Lung (tissue), 12 donors: ENCODE measurements around the gene MST1. TPM values are rescaled to one million over a fixed set of nuclear protein-coding genes. Genes with fewer than 3 reads are reported as not detected.

ENCODE experiments used
- ATAC-seq: fragments of 200-7000 bp; cut with Tn5 transposase; one replicate; pipeline ENCODE4 v1.9.1; 2020; ENCODE audit warnings: moderate number of reproducible peaks; ENCODE audit not compliant: insufficient read depth, low FRiP score
- DNase-seq, 3 donors: peaks; one replicate each; pipeline ENCODE4 v3.0.0-alpha.2; 2013 to 2017
- H3K27ac ChIP-seq, 2 donors: one replicate each; pipeline ENCODE4 v1.5.1; 2013; ENCODE audit warnings: mild to moderate bottlenecking in 2 of 2, moderate library complexity in 2 of 2, control low read depth in 1 of 2, inconsistent platforms in 1 of 2, low read depth in 1 of 2, low read length in 1 of 2
- H3K27me3 ChIP-seq, 3 donors: one replicate each; pipeline ENCODE4 v1.5.1; 2013; ENCODE audit warnings: low read length in 2 of 3; ENCODE audit not compliant: control insufficient read depth in 3 of 3, insufficient read depth in 3 of 3
- H3K36me3 ChIP-seq, 4 donors: one replicate each; pipeline ENCODE4 v1.5.1; 2013; ENCODE audit warnings: low read length in 4 of 4, mild to moderate bottlenecking in 1 of 4, moderate library complexity in 1 of 4; ENCODE audit not compliant: control insufficient read depth in 4 of 4, insufficient read depth in 4 of 4
- H3K4me1 ChIP-seq, 5 donors: one replicate each; pipeline ENCODE4 v1.5.1; 2013; ENCODE audit warnings: low read length in 5 of 5, mild to moderate bottlenecking in 2 of 5, moderate library complexity in 1 of 5; ENCODE audit not compliant: control insufficient read depth in 5 of 5, insufficient read depth in 5 of 5
- H3K4me3 ChIP-seq: one replicate; pipeline ENCODE4 v1.5.1; 2013; ENCODE audit warnings: mild to moderate bottlenecking, control low read depth, moderate library complexity
- H3K9ac ChIP-seq, 2 donors: one replicate each; pipeline ENCODE4 v1.5.1; 2013; ENCODE audit warnings: low read length in 2 of 2, control low read depth in 1 of 2; ENCODE audit not compliant: insufficient read depth in 1 of 2
- H3K9me3 ChIP-seq, 4 donors: one replicate each; pipeline ENCODE4 v1.5.1; 2013; ENCODE audit warnings: low read length in 3 of 4, mild to moderate bottlenecking in 1 of 4, moderate library complexity in 1 of 4; ENCODE audit not compliant: control insufficient read depth in 4 of 4, insufficient read depth in 3 of 4
- WGBS, 2 donors: extraction: QIAGEN DNeasy Blood & Tissue Kit; methylation state at CpG; one replicate each; pipeline ENCODE4 v1.1.7; 2013; 5-methylcytosine and 5-hydroxymethylcytosine counted together
- polyA plus RNA-seq, 2 donors: library from polyadenylated mRNA; stranded (reverse); fragments of 200-250 nt; gene quantifications; one replicate each; pipeline ENCODE4 v1.2.1, GENCODE V29; 2013
- total RNA-seq, 2 donors: library from RNA; depleted of rRNA in 1 of 2; stranded (reverse); fragments of >200 nt in 1 of 2; gene quantifications; one replicate each; pipeline ENCODE4 v1.2.1, GENCODE V29; 2014 to 2021
- TF ChIP-seq, protein P1 (sequence below): IDR thresholded peaks from 2 replicates; pipeline ENCODE4 v1.5.1; 2012; ENCODE audit warnings: mild to moderate bottlenecking; ENCODE audit errors: control extremely low read depth, extremely low read depth
- donor health status: control.
- donor health status: control.
- donor health status: Bipolar disorder and iron deficiency.
- donor health status: healthy.
- donor health status: DM: yes; HTN: yes; CAD: no.

MST1 gene
- total and polyA plus RNA-seq, 4 donors = 8.3 to 27.0 (median 17.2) TPM

DNA sequence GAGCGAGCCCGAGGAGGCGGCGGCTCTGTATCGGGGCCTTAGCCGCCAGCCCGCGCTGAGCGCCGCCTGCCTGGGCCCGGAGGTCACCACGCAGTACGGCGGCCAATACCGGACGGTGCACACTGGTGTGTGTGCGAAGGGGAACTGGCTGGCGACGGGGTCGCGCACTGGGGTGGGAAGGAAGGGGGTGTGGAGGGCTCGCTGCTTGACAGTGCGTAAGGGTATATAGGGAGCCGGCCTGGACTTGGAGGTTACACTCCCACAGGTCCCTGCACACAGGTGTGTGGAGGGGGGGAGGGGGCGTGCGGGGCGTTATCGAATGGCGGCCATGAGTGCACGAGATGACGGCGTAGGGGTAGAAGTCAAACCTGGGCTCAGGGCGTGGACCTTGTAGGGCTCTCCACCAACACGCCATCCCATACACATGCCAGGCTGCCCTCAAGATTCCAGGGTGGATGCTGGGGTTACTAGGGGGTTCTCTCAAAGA is 14.7 kb downstream of the MST1 start:
- Histone ChIP-seq H3K4me1 (peaks cover 0 to 15% (median 0%) of the 10 kb centered on the region in 5 donors), H3K4me3 (peak overlapping the region; percentile 87), H3K27ac (peak overlapping the region; percentile 93 to 95), H3K9ac (peak overlapping the region in 1 of 2 donors; percentile 26), H3K9me3 (no peaks in the 10 kb centered on the region), H3K36me3 (peaks cover 0 to 34% (median 18%) of the 10 kb centered on the region in 4 donors), H3K27me3 (no peaks in the 10 kb centered on the region)
- DNase-seq = no peak
- TF ChIP-seq, protein P1, sequence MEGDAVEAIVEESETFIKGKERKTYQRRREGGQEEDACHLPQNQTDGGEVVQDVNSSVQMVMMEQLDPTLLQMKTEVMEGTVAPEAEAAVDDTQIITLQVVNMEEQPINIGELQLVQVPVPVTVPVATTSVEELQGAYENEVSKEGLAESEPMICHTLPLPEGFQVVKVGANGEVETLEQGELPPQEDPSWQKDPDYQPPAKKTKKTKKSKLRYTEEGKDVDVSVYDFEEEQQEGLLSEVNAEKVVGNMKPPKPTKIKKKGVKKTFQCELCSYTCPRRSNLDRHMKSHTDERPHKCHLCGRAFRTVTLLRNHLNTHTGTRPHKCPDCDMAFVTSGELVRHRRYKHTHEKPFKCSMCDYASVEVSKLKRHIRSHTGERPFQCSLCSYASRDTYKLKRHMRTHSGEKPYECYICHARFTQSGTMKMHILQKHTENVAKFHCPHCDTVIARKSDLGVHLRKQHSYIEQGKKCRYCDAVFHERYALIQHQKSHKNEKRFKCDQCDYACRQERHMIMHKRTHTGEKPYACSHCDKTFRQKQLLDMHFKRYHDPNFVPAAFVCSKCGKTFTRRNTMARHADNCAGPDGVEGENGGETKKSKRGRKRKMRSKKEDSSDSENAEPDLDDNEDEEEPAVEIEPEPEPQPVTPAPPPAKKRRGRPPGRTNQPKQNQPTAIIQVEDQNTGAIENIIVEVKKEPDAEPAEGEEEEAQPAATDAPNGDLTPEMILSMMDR = no peak
- ATAC-seq = peak; percentile 19
- 6 to 8% methylated on average over 34 of the region's 34 CpGs for WGBS, 2 donors

DNA sequence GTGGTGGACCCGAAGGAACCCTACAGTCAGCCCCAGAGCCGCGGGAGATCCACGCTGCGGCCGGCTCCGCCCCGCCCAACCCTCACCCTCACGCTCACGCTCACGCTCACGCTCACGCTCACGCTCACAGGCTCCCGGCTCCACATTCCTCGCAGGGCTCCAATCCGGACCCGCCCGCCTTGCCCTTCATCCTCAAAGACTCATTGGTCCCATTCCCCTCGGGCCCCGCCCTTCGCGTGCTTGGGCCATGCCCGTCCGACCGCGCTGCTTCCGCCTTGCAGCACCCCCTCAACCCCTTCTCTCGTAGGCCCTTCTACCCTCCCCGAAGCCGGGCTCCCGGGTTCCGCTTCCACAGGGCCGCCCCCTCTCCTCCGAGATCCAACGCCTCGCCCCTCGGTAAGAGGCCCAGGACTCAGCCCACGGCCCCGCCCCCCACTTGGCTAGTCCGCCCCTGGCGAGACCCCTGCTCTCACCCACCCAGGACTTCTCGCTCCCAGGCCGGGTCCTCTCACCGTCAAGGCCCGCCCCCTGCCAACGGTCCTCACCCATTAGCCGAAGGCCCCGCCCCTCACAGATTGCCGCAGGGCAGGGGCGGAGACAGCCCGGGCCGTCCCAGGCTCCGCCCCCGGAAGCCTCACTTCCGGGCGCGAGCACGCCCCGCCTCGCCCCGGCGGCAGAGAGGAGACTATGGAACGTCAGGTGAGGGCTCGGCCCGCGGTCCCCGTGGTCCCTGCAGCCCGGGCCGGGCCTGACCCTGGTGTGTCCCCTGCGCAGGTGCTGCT is 15.4 kb downstream of the MST1 start, which contains the start of gene APEH:
Gene APEH, plus strand, starts transcription at position 637 of the 782 bp plus-strand sequence. Its CDS starts 51 bp downstream, at position 688.
- TF ChIP-seq, protein P1 = no peak
- DNase-seq = peak; percentile 96 to 97 (median 96)

DNA sequence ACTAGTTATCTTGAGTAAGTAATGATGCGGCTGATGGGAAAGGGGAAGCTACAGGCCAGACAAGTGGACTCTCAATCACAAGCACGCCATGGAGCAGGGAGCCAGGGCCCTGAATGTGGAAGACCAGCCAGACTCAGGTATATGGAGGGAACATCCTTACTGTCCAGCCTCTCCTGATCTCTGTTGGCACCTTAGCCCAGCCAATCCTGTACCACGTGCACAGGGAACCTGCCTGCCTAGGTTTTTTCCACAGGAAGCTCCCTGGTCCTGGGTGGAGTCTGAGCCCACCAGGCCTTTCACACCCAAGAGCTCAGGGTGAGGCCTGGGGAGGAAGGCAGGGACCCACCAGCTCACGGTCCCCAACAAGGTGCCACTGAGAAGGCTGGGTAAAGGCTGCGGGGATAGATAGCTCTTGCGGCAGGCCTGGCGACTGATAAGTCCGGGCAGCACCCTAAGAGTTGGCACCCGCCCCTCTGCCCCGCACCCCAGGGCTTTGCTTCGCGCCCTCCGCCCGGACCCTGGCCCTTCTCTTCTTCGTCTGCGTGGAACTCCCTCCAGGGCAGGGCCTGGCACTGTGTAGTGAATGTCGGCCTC is 16.1 kb downstream of the MST1 start:
- H3K36me3 ChIP-seq = peaks cover 0 to 21% (median 10%) of the 10 kb centered on the region in 4 donors
- peak overlapping the region; percentile 87 for H3K4me3 ChIP-seq
- ATAC-seq (no peak), DNase-seq (peak in 2 of 3 donors; percentile 13 to 19)
- H3K9ac ChIP-seq = peak overlapping the region; percentile 8 to 33
- no peaks in the 10 kb centered on the region for H3K9me3 ChIP-seq
- no peaks in the 10 kb centered on the region for H3K27me3 ChIP-seq
- 14 to 37% methylated on average over 16 to 17 of the region's 17 CpGs for WGBS, 2 donors
- H3K27ac ChIP-seq = peak overlapping the region; percentile 93 to 95
- TF ChIP-seq, protein P1 = no peak
- peaks cover 0 to 15% (median 0%) of the 10 kb centered on the region in 5 donors for H3K4me1 ChIP-seq

More for the DNA sequence above, 15.4 kb downstream of the MST1 start, which contains the start of gene APEH:
- peak; percentile 91 for ATAC-seq
- no peaks in the 10 kb centered on the region for H3K9me3 ChIP-seq
- H3K27me3 ChIP-seq = no peaks in the 10 kb centered on the region
- H3K4me1 ChIP-seq = peaks cover 0 to 15% (median 0%) of the 10 kb centered on the region in 5 donors
- peak within 1 kb of the TSS; percentile 93 to 95 for H3K27ac ChIP-seq
- H3K9ac ChIP-seq = peak within 1 kb of the TSS; percentile 8 to 33
- 0 to 1% methylated on average over 69 to 70 of the region's 71 CpGs for WGBS, 2 donors
- H3K36me3 ChIP-seq = peaks cover 0 to 28% (median 13%) of the 10 kb centered on the region in 4 donors
- peak within 1 kb of the TSS; percentile 87 for H3K4me3 ChIP-seq
